Mucosa of gallbladder (tissue), 1 donor: ENCODE results near the gene RRAGC. TPM values are rescaled to one million over a fixed set of nuclear protein-coding genes. Genes with fewer than 3 reads are reported as not detected.

Experiments
- DNase-seq: peaks from one replicate; pipeline ENCODE4 v3.0.0-alpha.2; 2020; ENCODE audit warnings: low spot score
- total RNA-seq: library from RNA; stranded (reverse); gene quantifications from one replicate; pipeline ENCODE4 v1.2.1, GENCODE V29; 2021
- donor health status: DM: no; HTN: no; CAD: no.

RRAGC gene
- 21.0 TPM for total RNA-seq

- DNase-seq: peak; percentile 100
Measured at GRCh38 chr1:38859561-38860453, at the start of gene RRAGC. Gene RRAGC (minus strand): TSS chr1:38859772. CDS start chr1:38859646, 126 bp downstream.

- DNase-seq: no peak
Measured at GRCh38 chr1:38908821-38909220, 49.2 kb upstream of the RRAGC start.

- no peak for DNase-seq
Measured at GRCh38 chr1:38905985-38906384, 46.4 kb upstream of the RRAGC start.

GRCh38 chr1:38899560-38899959 is 40.0 kb upstream of the RRAGC start:
- DNase-seq: no peak

- DNase-seq: no peak
Measured at GRCh38 chr1:38898653-38899230, 39.2 kb upstream of the RRAGC start.

- DNase-seq: no peak
Measured at GRCh38 chr1:38896169-38896568, 36.6 kb upstream of the RRAGC start.

- DNase-seq: no peak
Measured at GRCh38 chr1:38892976-38893375, 33.4 kb upstream of the RRAGC start.

GRCh38 chr1:38891753-38892152 is 32.2 kb upstream of the RRAGC start:
- DNase-seq: no peak

- DNase-seq: no peak
Measured at GRCh38 chr1:38889589-38889988, 30.0 kb upstream of the RRAGC start.

- DNase-seq: no peak
Measured at GRCh38 chr1:38888423-38889333, 29.1 kb upstream of the RRAGC start.

GRCh38 chr1:38885092-38885491 is 25.5 kb upstream of the RRAGC start:
- DNase-seq: no peak

- no peak for DNase-seq
Measured at GRCh38 chr1:38881487-38881886, 21.9 kb upstream of the RRAGC start, which contains the start of gene GJA9. Gene GJA9 (minus strand): TSS chr1:38881587. CDS start chr1:38876098, 5,489 bp downstream.

GRCh38 chr1:38875811-38876210 is 16.2 kb upstream of the RRAGC start:
- no peak for DNase-seq

- DNase-seq: peak; percentile 97
Measured at GRCh38 chr1:38873027-38873969, 13.7 kb upstream of the RRAGC start, which contains the start of gene MYCBP. Gene MYCBP (minus strand): TSS chr1:38873348. CDS start chr1:38873305, 43 bp downstream.

- DNase-seq: no peak
Measured at GRCh38 chr1:38872401-38873026, 12.9 kb upstream of the RRAGC start.

- DNase-seq: no peak
Measured at GRCh38 chr1:38870996-38871395, 11.4 kb upstream of the RRAGC start.

GRCh38 chr1:38867208-38867607 is 7.6 kb upstream of the RRAGC start:
- DNase-seq: no peak

GRCh38 chr1:38865112-38865715 is 5.6 kb upstream of the RRAGC start:
- DNase-seq: no peak

- DNase-seq: no peak
Measured at GRCh38 chr1:38860454-38860795, 853 bp upstream of the RRAGC start.
